K562 (cell line): Measurements from ENCODE around the gene MPG. TPM values are rescaled to one million over a fixed set of nuclear protein-coding genes. Genes with fewer than 3 reads are reported as not detected.

Experiments used
- CEBPG ChIP-seq, 3 experiments: fragments of 200-800 bp in 1 of 3; sonication (Bioruptor generic) in 1 of 3; sonication (generic) in 1 of 3; formaldehyde crosslinking in 1 of 3; IDR thresholded peaks in 2 of 3; conservative IDR thresholded peaks in 1 of 3; 2 replicates each; pipeline versions ENCODE4 v1.6.1 to v1.8.0; 2016 to 2022; ENCODE audit warnings: missing compliant biosample characterization in 2 of 3, missing genetic modification characterization in 2 of 3, mild to moderate bottlenecking in 1 of 3, missing genetic modification reagents in 1 of 3
- ELF1 ChIP-seq: fragments of 200-800 bp; sonication (Bioruptor generic); IDR thresholded peaks from 2 replicates; pipeline ENCODE4 v1.6.1; 2016; ENCODE audit warnings: missing genetic modification characterization, missing compliant biosample characterization
- ESRRB ChIP-seq: fragments of 250-450 bp; sonication (Bioruptor Pico); IDR thresholded peaks from 2 replicates; pipeline ENCODE4 v1.5.0; 2020; ENCODE audit warnings: mild to moderate bottlenecking, moderate library complexity, borderline replicate concordance
- FOXA1 ChIP-seq: fragments of 450-650 bp; IDR thresholded peaks from 2 replicates; pipeline ENCODE4 v1.6.1; 2016; ENCODE audit warnings: mild to moderate bottlenecking, borderline replicate concordance
- FOXP1 ChIP-seq: sonication (generic); formaldehyde crosslinking; IDR thresholded peaks from 2 replicates; pipeline ENCODE4 v1.8.0; 2022; ENCODE audit warnings: mild to moderate bottlenecking, missing genetic modification reagents
- GATAD2A ChIP-seq: fragments of 450-650 bp; IDR thresholded peaks from 2 replicates; pipeline ENCODE4 v1.6.1; 2017
- HNRNPH1 ChIP-seq: fragments of 200-400 bp; formaldehyde crosslinking; optimal IDR thresholded peaks from 2 replicates; pipeline ENCODE3; 2017; ENCODE audit warnings: low read depth, mild to moderate bottlenecking, low read length, moderate library complexity
- L3MBTL2 ChIP-seq: fragments of 450-650 bp; IDR thresholded peaks from 2 replicates; pipeline ENCODE4 v1.6.1; 2016; ENCODE audit warnings: mild to moderate bottlenecking, moderate library complexity
- MCM5 ChIP-seq: fragments of 450-650 bp; IDR thresholded peaks from 2 replicates; pipeline ENCODE4 v1.6.1; 2016; ENCODE audit warnings: low read depth
- NR2C1 ChIP-seq, 2 experiments: fragments of 450-650 bp; IDR thresholded peaks; 2 replicates each; pipeline ENCODE4 v1.6.1; 2017; ENCODE audit warnings: mild to moderate bottlenecking in 2 of 2, antibody characterized with exemption in 1 of 2, inconsistent platforms in 1 of 2, missing compliant biosample characterization in 1 of 2, missing genetic modification characterization in 1 of 2
- POLR2AphosphoS5 ChIP-seq: IDR thresholded peaks from 2 replicates; pipeline ENCODE4 v1.6.1; 2011; ENCODE audit warnings: mild to moderate bottlenecking, low read depth, low read length, moderate library complexity; ENCODE audit not compliant: control insufficient read depth, insufficient read depth
- PRMT5 ChIP-seq: sonication (generic); formaldehyde crosslinking; IDR thresholded peaks from 2 replicates; pipeline ENCODE4 v1.5.0; 2020; ENCODE audit warnings: missing genetic modification reagents
- PYGO2 ChIP-seq: fragments of 450-650 bp; IDR thresholded peaks from 2 replicates; pipeline ENCODE4 v1.6.1; 2016; ENCODE audit warnings: mild to moderate bottlenecking, missing genetic modification characterization, moderate library complexity, missing compliant biosample characterization
- RFX1 ChIP-seq: fragments of 450-650 bp; IDR thresholded peaks from 2 replicates; pipeline ENCODE4 v1.6.1; 2016; ENCODE audit warnings: mild to moderate bottlenecking, moderate library complexity
- SAFB2 ChIP-seq: fragments of 200-400 bp; formaldehyde crosslinking; IDR thresholded peaks from 2 replicates; pipeline ENCODE4 v1.6.1; 2018; ENCODE audit warnings: borderline replicate concordance, low read length, low read depth, moderate library complexity; ENCODE audit not compliant: severe bottlenecking
- SMARCA4 ChIP-seq: fragments of 450-650 bp; IDR thresholded peaks from 2 replicates; pipeline ENCODE4 v1.6.1; 2016
- SRF ChIP-seq, 2 experiments: fragments of 250-450, 450-650 bp in 1 of 2; sonication (Bioruptor Pico) in 1 of 2; sonication (generic) in 1 of 2; formaldehyde crosslinking; IDR thresholded peaks; 2 replicates each; pipeline versions ENCODE4 v1.5.0 to v1.5.1; 2020 to 2022; ENCODE audit warnings: mild to moderate bottlenecking in 1 of 2, missing genetic modification reagents in 1 of 2
- ZNF586 ChIP-seq: fragments of 450-650 bp; formaldehyde crosslinking; conservative IDR thresholded peaks from 2 replicates; pipeline ENCODE4 v1.4.0; 2020; ENCODE audit warnings: mild to moderate bottlenecking, moderate library complexity
- ZNF77 ChIP-seq: fragments of 250-450 bp; sonication (Bioruptor Pico); IDR thresholded peaks from 2 replicates; pipeline ENCODE4 v1.5.0; 2020
- polyA plus RNA-seq, 8 experiments: library from polyadenylated mRNA; depleted of rRNA in 4 of 8; stranded (reverse) in 5 of 8; unstranded in 3 of 8; fragments of >200 nt; fragmentation: Nextera tagmentation in 2 of 8; fragmentation: Illumina TruSeq in 1 of 8; extraction: Ambion mirVana in 2 of 8; extraction: Trizol in 1 of 8; gene quantifications; 2 replicates each; pipeline versions ENCODE4 v1.2.1 to v1.2.3, GENCODE V29; 2011 to 2014; ENCODE audit warnings: inconsistent platforms in 1 of 8, missing spikeins in 1 of 8
- total RNA-seq, 7 experiments: library from RNA; depleted of rRNA in 6 of 7; stranded (reverse); fragments of >200 nt in 6 of 7; fragmentation: Illumina TruSeq in 2 of 7; extraction: Trizol in 2 of 7; gene quantifications; 2 replicates each; pipeline versions ENCODE4 v1.2.1 to v1.2.3, GENCODE V29; 2011 to 2021; ENCODE audit warnings: low replicate concordance in 1 of 7
- TF ChIP-seq, protein P1 (sequence below): fragments of 450-650 bp; IDR thresholded peaks from 2 replicates; pipeline ENCODE4 v1.6.1; 2016; ENCODE audit warnings: low read depth
- TF ChIP-seq, protein P2 (sequence below): fragments of 450-650 bp; conservative IDR thresholded peaks from 2 replicates; pipeline ENCODE4 v1.6.1; 2016; ENCODE audit warnings: missing genetic modification characterization, low read depth, mild to moderate bottlenecking, missing compliant biosample characterization, moderate library complexity

MPG gene
- total and polyA plus RNA-seq, 9 of the 15 experiments (the other 6 are each of a cell fraction or from before 2014, with no cell fraction given) = 0.42 to 226 (median 36.2) TPM

DNA sequence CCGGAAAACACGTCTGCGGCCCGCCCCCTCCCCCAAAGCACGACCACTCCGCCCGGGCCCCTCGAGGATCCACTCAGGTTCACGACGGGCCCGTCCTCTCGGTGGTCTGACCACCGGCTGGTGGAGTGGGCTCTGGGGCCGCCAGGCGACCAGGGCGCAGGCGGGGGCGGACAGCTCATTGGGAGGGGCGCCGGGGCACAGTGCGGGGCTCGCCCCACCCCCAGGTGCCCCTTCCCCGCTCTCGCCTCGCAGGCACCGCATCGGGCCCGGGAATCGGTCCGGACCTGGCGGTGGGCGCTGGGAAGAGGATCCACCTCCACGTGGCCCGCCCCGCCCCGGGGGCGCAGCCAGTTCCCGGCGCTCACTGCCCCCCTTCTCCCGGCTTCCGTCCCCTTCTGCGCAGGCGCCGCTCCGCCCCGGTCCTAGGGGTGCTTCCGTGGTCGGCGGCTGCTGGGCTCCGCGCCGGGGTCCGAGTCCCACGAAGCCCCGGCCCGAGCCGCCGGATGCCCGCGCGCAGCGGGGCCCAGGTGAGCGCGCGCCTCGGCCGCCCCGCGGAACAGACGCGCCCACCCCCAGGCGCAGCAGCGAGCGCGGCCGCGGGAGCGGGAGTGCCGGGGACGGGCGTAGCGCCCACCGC, at the start of gene MPG (continued):
- TF ChIP-seq, protein P1, sequence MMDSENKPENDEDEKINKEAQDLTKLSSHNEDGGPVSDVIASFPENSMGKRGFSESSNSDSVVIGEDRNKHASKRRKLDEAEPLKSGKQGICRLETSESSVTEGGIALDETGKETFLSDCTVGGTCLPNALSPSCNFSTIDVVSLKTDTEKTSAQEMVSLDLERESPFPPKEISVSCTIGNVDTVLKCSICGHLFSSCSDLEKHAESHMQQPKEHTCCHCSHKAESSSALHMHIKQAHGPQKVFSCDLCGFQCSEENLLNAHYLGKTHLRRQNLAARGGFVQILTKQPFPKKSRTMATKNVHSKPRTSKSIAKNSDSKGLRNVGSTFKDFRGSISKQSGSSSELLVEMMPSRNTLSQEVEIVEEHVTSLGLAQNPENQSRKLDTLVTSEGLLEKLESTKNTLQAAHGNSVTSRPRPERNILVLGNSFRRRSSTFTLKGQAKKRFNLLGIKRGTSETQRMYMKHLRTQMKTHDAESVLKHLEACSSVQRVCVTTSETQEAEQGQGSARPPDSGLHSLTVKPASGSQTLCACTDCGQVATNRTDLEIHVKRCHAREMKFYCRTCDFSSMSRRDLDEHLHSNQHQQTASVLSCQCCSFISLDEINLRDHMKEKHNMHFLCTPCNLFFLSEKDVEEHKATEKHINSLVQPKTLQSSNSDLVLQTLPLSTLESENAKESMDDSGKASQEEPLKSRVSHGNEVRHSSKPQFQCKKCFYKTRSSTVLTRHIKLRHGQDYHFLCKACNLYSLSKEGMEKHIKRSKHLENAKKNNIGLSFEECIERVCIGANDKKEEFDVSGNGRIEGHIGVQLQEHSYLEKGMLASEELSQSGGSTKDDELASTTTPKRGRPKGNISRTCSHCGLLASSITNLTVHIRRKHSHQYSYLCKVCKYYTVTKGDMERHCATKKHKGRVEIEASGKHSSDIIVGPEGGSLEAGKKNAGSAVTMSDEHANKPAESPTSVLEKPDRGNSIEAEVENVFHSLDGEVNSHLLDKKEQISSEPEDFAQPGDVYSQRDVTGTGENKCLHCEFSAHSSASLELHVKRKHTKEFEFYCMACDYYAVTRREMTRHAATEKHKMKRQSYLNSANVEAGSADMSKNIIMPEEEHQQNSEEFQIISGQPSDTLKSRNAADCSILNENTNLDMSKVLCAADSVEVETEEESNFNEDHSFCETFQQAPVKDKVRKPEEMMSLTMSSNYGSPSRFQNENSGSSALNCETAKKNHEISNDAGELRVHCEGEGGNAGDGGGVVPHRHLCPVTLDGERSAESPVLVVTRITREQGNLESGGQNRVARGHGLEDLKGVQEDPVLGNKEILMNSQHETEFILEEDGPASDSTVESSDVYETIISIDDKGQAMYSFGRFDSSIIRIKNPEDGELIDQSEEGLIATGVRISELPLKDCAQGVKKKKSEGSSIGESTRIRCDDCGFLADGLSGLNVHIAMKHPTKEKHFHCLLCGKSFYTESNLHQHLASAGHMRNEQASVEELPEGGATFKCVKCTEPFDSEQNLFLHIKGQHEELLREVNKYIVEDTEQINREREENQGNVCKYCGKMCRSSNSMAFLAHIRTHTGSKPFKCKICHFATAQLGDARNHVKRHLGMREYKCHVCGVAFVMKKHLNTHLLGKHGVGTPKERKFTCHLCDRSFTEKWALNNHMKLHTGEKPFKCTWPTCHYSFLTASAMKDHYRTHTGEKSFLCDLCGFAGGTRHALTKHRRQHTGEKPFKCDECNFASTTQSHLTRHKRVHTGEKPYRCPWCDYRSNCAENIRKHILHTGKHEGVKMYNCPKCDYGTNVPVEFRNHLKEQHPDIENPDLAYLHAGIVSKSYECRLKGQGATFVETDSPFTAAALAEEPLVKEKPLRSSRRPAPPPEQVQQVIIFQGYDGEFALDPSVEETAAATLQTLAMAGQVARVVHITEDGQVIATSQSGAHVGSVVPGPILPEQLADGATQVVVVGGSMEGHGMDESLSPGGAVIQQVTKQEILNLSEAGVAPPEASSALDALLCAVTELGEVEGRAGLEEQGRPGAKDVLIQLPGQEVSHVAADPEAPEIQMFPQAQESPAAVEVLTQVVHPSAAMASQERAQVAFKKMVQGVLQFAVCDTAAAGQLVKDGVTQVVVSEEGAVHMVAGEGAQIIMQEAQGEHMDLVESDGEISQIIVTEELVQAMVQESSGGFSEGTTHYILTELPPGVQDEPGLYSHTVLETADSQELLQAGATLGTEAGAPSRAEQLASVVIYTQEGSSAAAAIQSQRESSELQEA = peak; percentile 83
- TF ChIP-seq NR2C1 (IDR thresholded peaks at IDR 0.05) = no peak
- TF ChIP-seq NR2C1 (tag; IDR thresholded peaks at IDR 0.05) = no peak
- no peak for TF ChIP-seq FOXA1
- no peak for TF ChIP-seq ESRRB (CRISPR knock-in tag)
- peak; percentile 77 for TF ChIP-seq ELF1 (tag)
- TF ChIP-seq POLR2AphosphoS5 = peak; percentile 38; the same call in 1 of the 2 replicates
- TF ChIP-seq ZNF586 = no peak
- TF ChIP-seq GATAD2A = no peak
- TF ChIP-seq SAFB2 = no peak
- TF ChIP-seq, protein P2, sequence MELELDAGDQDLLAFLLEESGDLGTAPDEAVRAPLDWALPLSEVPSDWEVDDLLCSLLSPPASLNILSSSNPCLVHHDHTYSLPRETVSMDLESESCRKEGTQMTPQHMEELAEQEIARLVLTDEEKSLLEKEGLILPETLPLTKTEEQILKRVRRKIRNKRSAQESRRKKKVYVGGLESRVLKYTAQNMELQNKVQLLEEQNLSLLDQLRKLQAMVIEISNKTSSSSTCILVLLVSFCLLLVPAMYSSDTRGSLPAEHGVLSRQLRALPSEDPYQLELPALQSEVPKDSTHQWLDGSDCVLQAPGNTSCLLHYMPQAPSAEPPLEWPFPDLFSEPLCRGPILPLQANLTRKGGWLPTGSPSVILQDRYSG = no peak
- no peak for TF ChIP-seq RFX1
- no peak for TF ChIP-seq SMARCA4
- TF ChIP-seq CEBPG (CRISPR knock-in tag; IDR thresholded peaks at IDR 0.05) = no peak
- TF ChIP-seq CEBPG (tag; conservative IDR thresholded peaks at IDR 0.05 in 1 of 2, IDR thresholded peaks at IDR 0.05 in 1 of 2) = no peak
- TF ChIP-seq SRF (CRISPR knock-in tag; IDR thresholded peaks at IDR 0.05) = no peak
- TF ChIP-seq PYGO2 (tag) = no peak
- TF ChIP-seq FOXP1 (CRISPR knock-in tag) = peak; percentile 45
- TF ChIP-seq ZNF77 (CRISPR knock-in tag) = no peak
- no peak for TF ChIP-seq PRMT5 (CRISPR knock-in tag)
- TF ChIP-seq HNRNPH1 = no peak
- peak; percentile 71 for TF ChIP-seq L3MBTL2
- TF ChIP-seq MCM5 = no peak
